BE2C (cell line): ENCODE data around the gene BCL2L1.

Source experiments
- DNase-seq: peaks from one replicate; pipeline ENCODE4 v3.0.0-alpha.2; 2020
- H3K27me3 ChIP-seq: fragments of 250-450 bp; sonication (Bioruptor Pico); 2 replicates; pipeline ENCODE4 v1.5.1; 2020; ENCODE audit warnings: mild to moderate bottlenecking
- H3K36me3 ChIP-seq: fragments of 250-450 bp; sonication (Bioruptor Pico); 2 replicates; pipeline ENCODE4 v1.5.1; 2020; ENCODE audit warnings: mild to moderate bottlenecking
- H3K4me1 ChIP-seq: fragments of 250-450 bp; sonication (Bioruptor Pico); 2 replicates; pipeline ENCODE4 v1.5.1; 2020
- H3K4me3 ChIP-seq: 2 replicates; pipeline ENCODE4 v1.5.1; 2011; ENCODE audit warnings: low read depth, low read length
- H3K9me3 ChIP-seq: fragments of 250-450 bp; sonication (Bioruptor Pico); 2 replicates; pipeline ENCODE4 v1.5.1; 2020
- CTCF ChIP-seq: IDR thresholded peaks from 2 replicates; pipeline ENCODE4 v1.5.1; 2012; ENCODE audit warnings: mild to moderate bottlenecking, low read depth, low read length

The BCL2L1 gene

DNA sequence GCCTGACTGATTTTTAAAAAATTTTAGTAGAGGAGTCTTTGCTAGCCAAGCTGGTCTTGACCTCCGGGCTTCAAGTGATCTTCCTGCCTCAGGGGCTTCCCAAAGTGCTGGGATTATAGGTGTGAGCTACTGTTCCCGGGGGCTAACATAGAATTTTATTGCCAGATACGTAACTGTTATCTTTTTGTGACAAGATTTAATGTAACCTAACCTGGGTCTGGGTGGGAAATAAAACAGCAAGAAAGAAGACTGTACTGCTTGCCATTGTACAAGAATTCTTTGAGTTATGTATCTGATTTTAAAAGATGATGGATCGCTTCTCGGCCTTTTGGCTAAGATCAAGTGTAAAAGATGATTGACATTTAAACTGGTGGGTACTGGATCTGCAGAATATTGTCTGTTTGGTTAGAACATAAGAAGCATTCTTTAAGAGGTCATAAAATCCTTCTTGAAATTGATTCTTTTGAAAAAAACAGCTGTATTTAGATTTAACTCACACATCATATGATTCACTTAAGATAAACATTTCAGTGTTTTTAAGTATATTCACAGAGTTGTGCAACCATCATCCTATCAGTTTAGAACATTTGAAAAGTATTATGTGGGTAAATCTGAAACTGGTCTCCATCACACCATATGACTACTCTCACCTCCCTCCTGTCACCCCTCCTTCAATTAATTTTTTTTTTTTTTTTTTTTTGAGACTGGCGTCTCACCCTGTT is 38.0 kb upstream of the BCL2L1 start:
- no peak for TF ChIP-seq CTCF
- no peaks in the 10 kb centered on the region for H3K27me3 ChIP-seq
- no peak for DNase-seq
- H3K36me3 ChIP-seq = peaks cover 77% of the 10 kb centered on the region
- H3K4me3 ChIP-seq = no peak overlapping the region
- no peaks in the 10 kb centered on the region for H3K4me1 ChIP-seq
- no peaks in the 10 kb centered on the region for H3K9me3 ChIP-seq

GRCh38 chr20:31759836-31760518 is 37.3 kb upstream of the BCL2L1 start:
- Histone ChIP-seq H3K4me3 (no peak overlapping the region), H3K27me3 (no peaks in the 10 kb centered on the region), H3K4me1 (no peaks in the 10 kb centered on the region), H3K36me3 (peaks cover 72% of the 10 kb centered on the region), H3K9me3 (no peaks in the 10 kb centered on the region)
- TF ChIP-seq CTCF = no peak
- DNase-seq = no peak

DNA sequence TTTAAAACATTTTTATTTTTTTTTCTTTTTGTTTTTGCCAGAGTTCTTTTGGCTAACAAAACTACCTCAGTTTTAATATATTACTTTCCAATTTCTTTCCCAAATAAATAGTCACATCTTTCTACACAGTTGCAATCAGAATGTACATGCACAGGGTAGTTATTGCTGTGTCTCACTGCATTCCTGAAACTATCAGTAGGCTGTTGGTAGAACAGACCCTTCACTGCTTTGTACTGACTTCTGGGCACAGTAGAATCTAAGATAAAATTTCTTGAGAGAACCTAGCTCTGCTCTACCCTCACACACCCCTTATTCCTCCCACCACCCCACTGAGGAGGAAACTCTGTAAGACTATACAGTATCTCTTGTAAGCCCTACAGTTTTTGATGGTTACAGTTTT is 36.3 kb upstream of the BCL2L1 start:
- Histone ChIP-seq H3K27me3 (no peaks in the 10 kb centered on the region), H3K9me3 (no peaks in the 10 kb centered on the region), H3K4me3 (no peak overlapping the region), H3K36me3 (peaks cover 70% of the 10 kb centered on the region), H3K4me1 (no peaks in the 10 kb centered on the region)
- no peak for DNase-seq
- no peak for TF ChIP-seq CTCF

GRCh38 chr20:31758521-31758920 is 35.9 kb upstream of the BCL2L1 start:
- Histone ChIP-seq H3K36me3 (peaks cover 71% of the 10 kb centered on the region), H3K9me3 (no peaks in the 10 kb centered on the region), H3K4me1 (no peaks in the 10 kb centered on the region), H3K4me3 (no peak overlapping the region), H3K27me3 (no peaks in the 10 kb centered on the region)
- no peak for TF ChIP-seq CTCF
- DNase-seq = no peak

- Histone ChIP-seq H3K27me3 (no peaks in the 10 kb centered on the region), H3K36me3 (peaks cover 73% of the 10 kb centered on the region), H3K4me1 (no peaks in the 10 kb centered on the region), H3K4me3 (no peak overlapping the region), H3K9me3 (no peaks in the 10 kb centered on the region)
- DNase-seq = no peak
- TF ChIP-seq CTCF = no peak
These were observed 34.6 kb upstream of the BCL2L1 start for GRCh38 chr20:31757254-31757653.

- no peak for DNase-seq
- Histone ChIP-seq H3K4me1 (peaks cover 3% of the 10 kb centered on the region; the same call in 1 of the 2 replicates), H3K36me3 (peaks cover 59% of the 10 kb centered on the region), H3K4me3 (no peak overlapping the region), H3K27me3 (no peaks in the 10 kb centered on the region), H3K9me3 (no peaks in the 10 kb centered on the region)
- no peak for TF ChIP-seq CTCF
These were observed 28.5 kb upstream of the BCL2L1 start for GRCh38 chr20:31751126-31751525.
